DMS79 treated with DMSO at 0.1 percent for 48 hours (cell line): Measurements from ENCODE around the gene SERPINF2.
"Not testable (repeated sequence)": the region's sequence is repeated elsewhere in the genome, so short reads cannot be mapped to it uniquely, and the experiment has no call there.

Experiments
- DNase-seq: peaks from one replicate; lab custom pipeline; 2025; lab: John Stamatoyannopoulos, UW

SERPINF2 gene

GRCh38 chr17:1742371-1743087, at the start of gene SERPINF2:
SERPINF2 (plus strand) TSS chr17:1742871; CDS start chr17:1744996, 2,125 bp downstream.
- no peak for DNase-seq

GRCh38 chr17:1693339-1693738, 49.3 kb upstream of the SERPINF2 start:
- no peak for DNase-seq

- no peak for DNase-seq
Observed at GRCh38 chr17:1695365-1695764, 47.3 kb upstream of the SERPINF2 start.

- no peak for DNase-seq
Observed at GRCh38 chr17:1697681-1698080, 45.0 kb upstream of the SERPINF2 start.

GRCh38 chr17:1699891-1700290, 42.8 kb upstream of the SERPINF2 start:
- DNase-seq = not testable (repeated sequence)

- DNase-seq = no peak
Observed at GRCh38 chr17:1703063-1703462, 39.6 kb upstream of the SERPINF2 start.

- no peak for DNase-seq
Observed at GRCh38 chr17:1705004-1705403, 37.7 kb upstream of the SERPINF2 start.

- no peak for DNase-seq
Observed at GRCh38 chr17:1707107-1707506, 35.6 kb upstream of the SERPINF2 start.

GRCh38 chr17:1708791-1709346, 33.8 kb upstream of the SERPINF2 start:
- not testable (repeated sequence) for DNase-seq

GRCh38 chr17:1709403-1709951, 33.2 kb upstream of the SERPINF2 start:
- DNase-seq = no peak

- no peak for DNase-seq
Observed at GRCh38 chr17:1709971-1710806, 32.5 kb upstream of the SERPINF2 start, which contains the start of gene TLCD2. TLCD2 (minus strand) TSS chr17:1710377; CDS start chr17:1710242, 135 bp downstream.

GRCh38 chr17:1710807-1711553, 31.7 kb upstream of the SERPINF2 start:
- no peak for DNase-seq

GRCh38 chr17:1711804-1712203, 30.9 kb upstream of the SERPINF2 start:
- no peak for DNase-seq

- DNase-seq = no peak
Observed at GRCh38 chr17:1712271-1712670, 30.4 kb upstream of the SERPINF2 start.

GRCh38 chr17:1713160-1713877, 29.4 kb upstream of the SERPINF2 start:
- no peak for DNase-seq

GRCh38 chr17:1713878-1714426, 28.7 kb upstream of the SERPINF2 start:
- no peak for DNase-seq

- no peak for DNase-seq
Observed at GRCh38 chr17:1714427-1714979, 28.2 kb upstream of the SERPINF2 start.

- DNase-seq = no peak
Observed at GRCh38 chr17:1714980-1715802, 27.5 kb upstream of the SERPINF2 start.

GRCh38 chr17:1715803-1716075, 26.9 kb upstream of the SERPINF2 start:
- no peak for DNase-seq
